Epithelial cell of proximal tubule (primary cell): ENCODE results near the gene TEX35. TPM values are rescaled to one million over a fixed set of nuclear protein-coding genes. Genes with fewer than 3 reads are reported as not detected.

Source experiments
- DNase-seq: peaks from one replicate; pipeline ENCODE4 v3.0.0-alpha.2; 2011; ENCODE audit warnings: low read depth
- H3K4me3 ChIP-seq: 2 replicates; pipeline ENCODE4 v1.5.1; 2011; ENCODE audit warnings: low read depth, mild to moderate bottlenecking, low read length
- total RNA-seq: library from RNA; depleted of rRNA; stranded (reverse); fragments of >200 nt; gene quantifications from 2 replicates; pipeline ENCODE4 v1.2.3, GENCODE V29; 2015
- TF ChIP-seq, protein P1 (sequence below): conservative IDR thresholded peaks from 2 replicates; pipeline ENCODE4 v1.5.1; 2012; ENCODE audit warnings: low read depth, mild to moderate bottlenecking, low read length

TEX35 gene
- total RNA-seq, 1 donor from 2014 or later = not detected

GRCh38 chr1:178503849-178504248 is 9.1 kb upstream of the TEX35 start:
- no peak for DNase-seq
- TF ChIP-seq, protein P1, sequence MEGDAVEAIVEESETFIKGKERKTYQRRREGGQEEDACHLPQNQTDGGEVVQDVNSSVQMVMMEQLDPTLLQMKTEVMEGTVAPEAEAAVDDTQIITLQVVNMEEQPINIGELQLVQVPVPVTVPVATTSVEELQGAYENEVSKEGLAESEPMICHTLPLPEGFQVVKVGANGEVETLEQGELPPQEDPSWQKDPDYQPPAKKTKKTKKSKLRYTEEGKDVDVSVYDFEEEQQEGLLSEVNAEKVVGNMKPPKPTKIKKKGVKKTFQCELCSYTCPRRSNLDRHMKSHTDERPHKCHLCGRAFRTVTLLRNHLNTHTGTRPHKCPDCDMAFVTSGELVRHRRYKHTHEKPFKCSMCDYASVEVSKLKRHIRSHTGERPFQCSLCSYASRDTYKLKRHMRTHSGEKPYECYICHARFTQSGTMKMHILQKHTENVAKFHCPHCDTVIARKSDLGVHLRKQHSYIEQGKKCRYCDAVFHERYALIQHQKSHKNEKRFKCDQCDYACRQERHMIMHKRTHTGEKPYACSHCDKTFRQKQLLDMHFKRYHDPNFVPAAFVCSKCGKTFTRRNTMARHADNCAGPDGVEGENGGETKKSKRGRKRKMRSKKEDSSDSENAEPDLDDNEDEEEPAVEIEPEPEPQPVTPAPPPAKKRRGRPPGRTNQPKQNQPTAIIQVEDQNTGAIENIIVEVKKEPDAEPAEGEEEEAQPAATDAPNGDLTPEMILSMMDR = no peak
- no peak overlapping the region for H3K4me3 ChIP-seq

DNA sequence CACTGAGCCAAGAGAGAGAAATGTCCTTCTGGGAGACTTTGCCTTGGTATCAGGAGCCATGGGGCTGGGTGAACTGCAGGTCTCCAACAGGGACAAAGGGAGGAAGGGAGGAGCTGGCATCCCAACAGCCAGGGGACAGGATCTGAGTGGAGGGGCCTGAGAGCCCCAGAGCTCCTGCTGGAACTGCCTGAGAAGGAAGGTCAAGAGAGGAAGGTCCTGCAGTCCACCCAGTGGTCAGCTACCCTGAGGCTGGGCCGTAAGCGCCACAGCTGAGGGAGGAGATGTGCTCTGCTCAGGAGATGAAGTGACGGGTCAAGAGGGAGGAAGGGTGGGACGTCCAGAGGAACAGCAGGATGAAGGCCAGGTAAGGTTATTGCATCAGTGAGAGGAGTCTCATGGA is 8.6 kb upstream of the TEX35 start:
- TF ChIP-seq, protein P1 = no peak
- no peak overlapping the region for H3K4me3 ChIP-seq
- no peak for DNase-seq

- no peak for DNase-seq
- no peak overlapping the region for H3K4me3 ChIP-seq
- TF ChIP-seq, protein P1 = no peak
These were observed 6.7 kb upstream of the TEX35 start for GRCh38 chr1:178506177-178506576.

- TF ChIP-seq, protein P1 = no peak
These were observed 6.2 kb upstream of the TEX35 start for GRCh38 chr1:178506669-178507068.

DNA sequence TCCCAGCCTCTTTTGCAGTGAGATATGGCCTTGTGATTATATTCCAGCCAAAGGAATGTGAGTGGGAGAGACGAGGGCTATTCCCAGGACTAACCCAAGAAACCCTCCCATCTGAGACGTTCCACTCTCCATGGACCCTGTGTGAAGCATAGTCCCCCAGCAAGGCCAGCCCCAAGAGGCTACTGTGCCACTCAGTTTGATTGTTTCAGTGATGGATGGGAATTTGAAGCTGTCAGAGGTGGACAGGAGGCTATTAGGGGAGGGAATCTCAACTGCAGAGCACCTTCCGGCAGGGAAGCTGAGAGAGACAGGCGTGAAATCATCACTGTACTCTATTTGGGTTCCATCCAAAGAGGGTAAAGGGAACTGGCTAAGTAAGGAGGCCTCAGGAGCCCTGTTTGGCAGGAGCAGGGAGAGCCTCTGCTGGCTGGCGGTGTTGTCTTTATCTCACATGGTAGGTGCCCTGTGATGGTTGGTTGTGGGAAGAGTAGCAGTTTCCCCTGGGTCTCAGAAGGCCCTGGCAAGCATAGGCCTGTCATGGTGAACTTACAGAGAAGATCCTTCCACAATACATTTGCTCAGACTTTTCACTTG is 3.4 kb upstream of the TEX35 start:
- TF ChIP-seq, protein P1 = no peak
- no peak overlapping the region for H3K4me3 ChIP-seq
- no peak for DNase-seq

More at GRCh38 chr1:178506669-178507068, 6.2 kb upstream of the TEX35 start:
- no peak for DNase-seq
- no peak overlapping the region for H3K4me3 ChIP-seq

DNA sequence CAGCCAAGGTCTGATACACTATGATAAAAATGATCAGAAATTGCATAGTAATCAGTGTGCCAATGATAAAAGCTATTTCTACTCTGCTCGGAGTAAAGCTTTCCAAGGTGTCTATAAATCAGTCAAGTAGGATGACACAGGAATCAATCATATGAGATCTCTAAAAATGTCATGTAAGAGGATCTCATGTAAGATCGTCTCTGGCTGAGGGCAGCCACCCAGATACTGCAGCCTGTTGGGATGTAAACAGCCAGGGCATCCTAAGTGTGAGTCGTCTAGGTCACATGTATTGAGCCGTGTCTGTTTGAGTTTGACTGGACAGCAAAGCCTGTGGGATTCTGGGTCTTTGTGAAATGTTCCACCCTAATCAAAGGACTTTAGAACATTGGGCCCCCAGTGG is 2.8 kb upstream of the TEX35 start:
- DNase-seq = no peak
- TF ChIP-seq, protein P1 = no peak
- H3K4me3 ChIP-seq = no peak overlapping the region

GRCh38 chr1:178513278-178513983 is 522 bp downstream of the TEX35 start:
- TF ChIP-seq, protein P1 = peak; percentile 3
- H3K4me3 ChIP-seq = no peak overlapping the region
- DNase-seq = no peak
